ENCODE results near the gene MAP7D2. TPM values are rescaled to one million over a fixed set of nuclear protein-coding genes. Genes with fewer than 3 reads are reported as not detected.
"Not testable (repeated sequence)": the region's sequence is repeated elsewhere in the genome, so short reads cannot be mapped to it uniquely, and the experiment has no call there.

MAP7D2 gene
- 1 to 10 TPM in 2 of 12 donors, under 1 TPM in 8, not detected in 2; 0.36 to 2.0 (median 0.49) TPM for polyA plus RNA-seq (ENCODE audit: insufficient read length in 12 of 12)
- long read RNA-seq, donor 1, result 0 reads
- long read RNA-seq, donor 2, result 0 reads
- long read RNA-seq, donor 3, result 0 reads
- long read RNA-seq, donor 4, result 0 reads
- long read RNA-seq, donor 5, result 0 reads
- long read RNA-seq, donor 6, result 0 reads
- long read RNA-seq, donor 7, result 0 reads
- long read RNA-seq, donor 8, result 0 reads
- long read RNA-seq, donor 9, partial matches to known transcripts, result 0 of 1 reads
- long read RNA-seq, donor 9, other reads (novel, unspliced or antisense), result 0 of 1 reads
- long read RNA-seq, donor 10, result 0 reads
- long read RNA-seq, donor 11, result 0 reads

DNA sequence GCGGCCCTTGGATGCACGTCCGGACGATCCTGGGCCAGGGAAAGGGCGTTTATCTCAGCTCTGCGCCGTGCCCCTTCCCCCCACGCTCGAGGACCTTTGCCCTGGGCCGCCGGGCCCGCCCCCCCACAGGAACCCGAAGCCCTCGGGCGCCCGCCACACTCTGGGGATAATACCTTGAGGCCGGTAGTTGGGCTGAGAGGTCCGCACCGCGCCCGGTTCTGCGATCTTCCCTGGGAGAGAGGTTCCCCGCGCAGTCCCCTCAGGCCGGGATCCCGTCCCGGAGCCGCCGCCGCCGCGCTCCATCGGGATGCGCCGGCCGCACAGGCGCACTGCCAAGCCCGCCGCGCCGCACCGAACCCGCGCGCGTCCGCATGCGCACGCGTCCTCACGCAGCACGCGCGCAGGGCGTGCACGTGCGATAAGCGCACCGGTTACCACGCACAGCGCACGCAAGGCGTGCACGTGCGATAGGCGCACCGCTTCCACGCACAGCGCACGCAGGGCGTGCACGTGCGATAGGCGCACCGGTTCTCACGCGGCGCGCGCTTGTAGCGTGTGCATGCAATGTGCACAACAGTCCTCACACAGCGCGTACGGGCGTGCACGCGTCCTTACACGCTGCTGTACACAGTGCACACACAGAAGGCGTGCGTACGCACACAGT, at the start of gene MAP7D2:
Gene MAP7D2 (minus strand): TSS at position 331 of the 664 bp plus-strand sequence. CDS start 28 bp downstream, at position 303.
- DNase-seq, result no peak

- DNase-seq, result not testable (repeated sequence)
Measured at GRCh38 chrX:20162516-20162915, 45.8 kb upstream of the MAP7D2 start.

DNA sequence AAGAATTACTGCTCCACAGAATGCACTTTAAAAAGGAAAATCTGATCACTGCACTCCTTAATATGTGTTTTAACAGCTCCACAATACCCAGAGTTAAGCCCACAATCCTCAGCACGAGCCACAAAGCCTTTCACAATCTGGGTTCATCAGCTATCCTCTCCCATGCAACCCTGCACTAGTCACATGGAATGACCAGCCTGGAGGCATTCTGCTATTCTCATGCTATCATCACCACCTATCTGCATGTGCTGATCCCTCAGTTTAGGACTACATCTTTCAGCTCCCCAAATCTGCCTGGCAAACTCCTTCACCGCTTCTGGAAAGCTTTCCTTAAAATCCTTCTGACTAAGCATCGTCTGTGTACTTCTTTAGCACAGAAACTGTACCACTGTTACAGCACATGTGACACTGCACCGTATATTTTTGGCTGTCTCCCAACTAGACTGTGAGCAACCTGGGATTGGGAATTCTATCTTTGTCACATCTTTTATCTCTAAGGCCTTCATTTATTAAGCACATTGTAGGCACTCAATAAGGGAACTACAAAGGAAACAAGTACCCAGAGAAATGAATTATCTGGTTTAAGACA, 43.2 kb upstream of the MAP7D2 start:
- DNase-seq, result no peak

- DNase-seq, result no peak
Measured at GRCh38 chrX:20151689-20152088, 35.0 kb upstream of the MAP7D2 start.

- no peak for DNase-seq
Measured at GRCh38 chrX:20149326-20149725, 32.6 kb upstream of the MAP7D2 start.

DNA sequence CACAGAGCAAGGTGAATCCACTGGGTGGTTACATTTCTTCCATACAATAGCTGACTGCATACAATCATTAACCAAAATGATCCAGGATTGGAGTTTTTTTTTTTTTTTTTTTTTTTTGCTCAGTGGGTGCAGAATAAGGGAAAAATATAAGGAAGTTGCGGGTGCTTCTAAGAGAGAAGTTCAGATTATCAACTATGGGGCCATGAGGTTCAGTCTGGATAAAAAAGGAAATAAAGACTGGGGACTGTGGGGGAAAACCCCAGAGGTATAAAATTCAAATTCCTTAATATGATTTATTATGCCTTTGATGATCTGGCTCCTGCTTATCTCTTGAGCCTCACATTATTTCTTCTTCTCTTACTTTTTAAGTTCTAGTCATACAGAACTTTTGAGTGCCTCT, 30.9 kb upstream of the MAP7D2 start:
- no peak for DNase-seq

DNA sequence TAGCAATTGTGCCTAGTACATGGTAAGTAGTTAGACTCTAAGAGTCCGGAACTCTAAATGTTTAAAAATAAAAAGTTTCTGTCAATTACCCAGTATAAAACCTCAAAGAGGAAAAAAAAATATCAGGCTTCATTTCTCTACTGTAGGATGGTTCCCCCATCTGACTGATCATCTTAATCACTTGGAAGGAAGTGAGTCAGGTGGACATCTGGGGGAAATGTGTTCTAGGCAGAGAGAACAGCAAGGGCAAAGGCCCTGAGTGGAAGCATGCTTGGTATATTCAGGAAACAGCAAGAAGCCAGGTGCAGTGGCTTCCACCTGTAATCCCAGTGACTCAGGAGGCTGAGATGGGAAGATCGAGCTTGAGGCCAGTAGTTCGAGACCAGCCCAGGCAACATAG, 27.8 kb upstream of the MAP7D2 start:
- DNase-seq, result no peak

DNA sequence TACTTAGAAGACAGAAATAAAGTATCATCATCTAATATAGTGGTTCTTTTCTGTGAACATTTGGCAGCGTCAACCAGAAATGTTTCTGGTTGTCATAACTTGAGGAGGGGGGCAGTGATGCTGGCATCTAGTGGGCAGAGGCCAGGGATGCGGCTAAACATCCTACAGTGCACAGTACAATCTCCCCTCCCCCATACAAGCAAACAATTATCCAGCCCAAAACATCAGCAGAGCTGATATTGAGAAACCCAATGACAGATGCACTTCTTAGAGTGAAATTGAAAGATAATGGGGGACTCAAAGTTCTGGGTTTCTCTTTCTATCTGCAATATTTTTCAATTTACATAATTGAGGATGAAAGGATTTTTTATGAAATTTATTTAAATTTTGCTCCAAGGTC, 26.9 kb upstream of the MAP7D2 start:
- DNase-seq, result no peak

GRCh38 chrX:20143111-20143510, 26.4 kb upstream of the MAP7D2 start:
- DNase-seq, result no peak

DNA sequence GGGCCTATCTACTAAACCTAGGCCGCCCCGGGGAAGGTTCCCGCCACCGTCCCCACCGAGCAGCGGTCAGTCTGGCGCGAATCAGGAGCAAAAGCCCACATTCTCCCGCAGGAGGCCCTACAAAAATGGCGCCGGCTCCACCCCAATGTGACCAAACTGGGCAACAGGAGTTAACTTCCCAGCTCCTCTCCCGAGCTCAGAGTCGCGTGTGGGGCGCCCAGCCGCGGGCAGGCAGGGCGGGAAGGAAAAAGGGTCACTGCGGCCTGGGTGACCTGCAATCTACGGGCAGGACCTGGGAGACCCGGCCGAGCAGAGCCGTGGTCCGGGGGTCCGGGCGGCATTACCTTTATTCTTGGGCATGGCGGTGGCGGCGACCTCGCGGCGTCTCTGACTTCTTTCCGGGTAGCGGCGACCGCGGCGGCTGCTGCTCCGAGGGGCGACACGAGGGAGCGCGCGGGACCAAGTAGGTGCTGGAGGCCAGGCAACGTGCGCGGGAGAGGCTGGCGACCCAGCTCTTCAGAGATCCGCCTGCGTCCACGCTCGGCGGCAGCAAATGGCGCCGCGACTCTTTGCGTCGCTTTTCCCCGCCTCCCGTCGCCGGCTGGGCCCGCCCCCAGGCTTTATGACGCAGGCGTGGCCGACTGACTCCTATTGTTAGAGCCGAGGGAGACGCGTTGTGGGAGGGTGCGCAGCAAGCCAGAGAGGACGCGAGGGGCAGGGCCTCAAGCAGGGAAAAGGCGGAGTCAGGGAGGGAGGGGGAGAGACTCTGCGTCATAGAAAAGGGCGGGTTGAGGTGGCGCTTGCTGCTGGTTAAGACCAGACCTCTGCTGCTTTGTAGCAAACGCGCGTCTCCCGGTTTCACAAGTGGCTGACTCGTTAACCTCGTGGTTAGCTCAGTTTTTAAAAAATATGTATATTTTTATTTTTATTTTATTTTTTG, 24.8 kb upstream of the MAP7D2 start, which contains the start of gene EIF1AX:
Gene EIF1AX (minus strand): TSS at position 558 of the 940 bp plus-strand sequence. CDS start 198 bp downstream, at position 360.
- DNase-seq, result peak; percentile 99

- DNase-seq, result no peak
Measured at GRCh38 chrX:20140420-20140819, 23.7 kb upstream of the MAP7D2 start.

DNA sequence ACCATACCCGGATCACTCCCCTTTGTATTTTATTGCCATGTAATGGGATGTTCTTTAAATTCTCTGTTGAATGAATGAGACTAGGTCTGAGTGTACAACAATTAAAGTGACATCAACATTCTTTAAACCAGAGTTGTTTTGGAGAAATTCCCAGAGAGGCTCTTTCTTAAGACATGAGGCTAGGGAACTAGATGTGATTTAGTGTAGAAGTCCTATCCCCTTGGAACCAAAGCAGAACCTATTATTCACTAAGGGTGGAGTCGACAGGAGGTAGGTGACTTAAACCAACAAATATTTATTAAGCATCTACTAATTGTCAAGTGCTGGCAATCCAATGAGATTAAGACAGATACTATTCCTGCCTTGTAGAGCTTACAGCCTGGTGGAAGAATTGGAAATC, 23.3 kb upstream of the MAP7D2 start:
- DNase-seq, result no peak

GRCh38 chrX:20135944-20136343, 19.2 kb upstream of the MAP7D2 start:
- no peak for DNase-seq

DNA sequence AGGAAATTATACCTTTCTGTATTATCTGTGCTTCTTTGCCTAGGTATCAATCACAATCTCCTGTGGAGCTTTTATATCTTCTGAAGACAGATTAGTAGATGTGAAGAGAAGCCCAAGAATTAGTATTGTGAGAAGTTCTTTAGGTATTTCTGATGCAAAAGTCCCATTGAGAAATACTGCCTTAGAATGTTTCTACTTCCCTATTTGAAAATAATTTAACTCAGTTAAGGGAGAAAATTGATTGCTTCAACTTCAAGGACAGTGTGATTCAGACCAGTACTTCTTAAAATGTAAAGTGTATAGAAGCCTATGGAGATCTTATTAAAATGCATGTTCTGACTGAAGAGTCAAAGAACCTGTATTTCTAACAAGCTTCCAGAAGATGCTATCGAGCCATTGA, 16.0 kb upstream of the MAP7D2 start:
- no peak for DNase-seq

DNA sequence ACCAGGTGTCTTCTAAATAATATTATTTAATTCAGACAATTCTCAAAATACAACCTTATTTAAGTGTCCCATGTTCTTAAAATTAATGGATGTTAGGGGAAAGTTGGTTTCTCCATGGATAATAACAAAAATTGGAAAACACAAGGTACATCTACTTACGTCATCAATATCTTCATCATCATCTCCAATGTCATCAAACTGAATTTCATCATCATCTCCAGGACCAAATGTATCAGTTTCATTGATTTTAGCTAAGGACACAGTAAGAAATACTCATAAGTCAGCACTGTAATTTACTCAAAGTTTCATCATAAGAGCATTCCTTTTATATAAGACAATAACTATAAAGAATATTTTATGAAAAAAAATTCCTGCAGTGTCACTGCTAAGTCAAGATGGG, 13.7 kb upstream of the MAP7D2 start:
- no peak for DNase-seq

GRCh38 chrX:20129547-20129946, 12.8 kb upstream of the MAP7D2 start:
- no peak for DNase-seq

DNA sequence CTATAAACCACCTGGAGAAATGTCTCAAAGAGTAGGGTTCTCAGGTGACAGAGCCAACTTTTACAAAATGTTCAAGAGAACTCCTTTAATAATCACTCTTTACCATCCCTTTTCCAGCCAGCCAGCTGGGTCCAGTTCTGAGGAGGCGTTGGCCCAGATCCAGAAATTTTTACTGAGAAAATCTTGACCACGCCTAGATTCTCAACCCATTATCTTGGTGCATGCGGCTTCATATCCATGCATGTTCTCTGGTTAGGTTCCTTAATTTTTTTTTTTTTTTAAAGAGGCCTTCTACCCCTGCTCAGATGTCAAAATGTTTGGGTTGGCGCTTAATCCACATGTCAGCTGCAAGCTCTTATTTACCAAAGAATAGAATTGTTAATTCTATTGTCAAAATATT, 12.0 kb upstream of the MAP7D2 start:
- no peak for DNase-seq

DNA sequence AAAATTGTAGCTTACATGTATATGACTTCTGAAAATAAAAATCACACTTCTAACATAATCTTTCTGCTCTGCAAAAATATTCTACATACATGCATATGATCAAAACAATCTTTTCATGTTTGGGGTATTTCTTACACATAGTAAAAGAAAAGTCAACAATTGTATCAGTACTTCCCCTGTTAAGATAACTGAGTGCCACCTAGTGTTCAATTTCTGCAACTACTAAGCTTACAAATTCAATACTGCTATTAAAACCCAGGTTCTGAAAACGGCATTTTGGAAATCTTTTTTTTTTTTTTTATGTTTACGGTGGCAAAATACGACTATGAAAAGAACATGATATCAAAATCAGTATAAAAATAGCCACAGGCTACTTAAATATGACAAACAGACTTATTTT, 10.7 kb upstream of the MAP7D2 start:
- DNase-seq, result not testable (repeated sequence)

- DNase-seq, result not testable (repeated sequence)
Measured at GRCh38 chrX:20126833-20127232, 10.1 kb upstream of the MAP7D2 start.

DNA sequence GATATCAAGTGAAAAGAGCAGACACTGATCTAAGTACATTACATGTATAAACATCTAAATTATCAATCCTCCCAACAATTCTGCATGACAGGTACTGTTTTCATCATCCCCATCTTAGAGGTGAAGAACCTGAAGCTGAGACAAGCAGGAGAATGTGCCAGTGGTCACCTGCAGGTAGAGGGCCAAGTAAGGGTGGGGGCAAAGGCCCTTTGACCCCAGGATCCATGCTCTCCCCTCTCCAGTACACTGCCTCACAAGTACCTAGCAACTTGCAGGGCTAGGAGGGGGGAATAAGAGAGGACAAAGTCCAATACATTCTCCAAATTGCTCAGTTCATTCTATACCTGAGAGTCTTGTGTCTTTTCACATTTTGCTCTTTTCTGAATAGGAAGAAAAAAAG, 8.3 kb upstream of the MAP7D2 start:
- no peak for DNase-seq

DNA sequence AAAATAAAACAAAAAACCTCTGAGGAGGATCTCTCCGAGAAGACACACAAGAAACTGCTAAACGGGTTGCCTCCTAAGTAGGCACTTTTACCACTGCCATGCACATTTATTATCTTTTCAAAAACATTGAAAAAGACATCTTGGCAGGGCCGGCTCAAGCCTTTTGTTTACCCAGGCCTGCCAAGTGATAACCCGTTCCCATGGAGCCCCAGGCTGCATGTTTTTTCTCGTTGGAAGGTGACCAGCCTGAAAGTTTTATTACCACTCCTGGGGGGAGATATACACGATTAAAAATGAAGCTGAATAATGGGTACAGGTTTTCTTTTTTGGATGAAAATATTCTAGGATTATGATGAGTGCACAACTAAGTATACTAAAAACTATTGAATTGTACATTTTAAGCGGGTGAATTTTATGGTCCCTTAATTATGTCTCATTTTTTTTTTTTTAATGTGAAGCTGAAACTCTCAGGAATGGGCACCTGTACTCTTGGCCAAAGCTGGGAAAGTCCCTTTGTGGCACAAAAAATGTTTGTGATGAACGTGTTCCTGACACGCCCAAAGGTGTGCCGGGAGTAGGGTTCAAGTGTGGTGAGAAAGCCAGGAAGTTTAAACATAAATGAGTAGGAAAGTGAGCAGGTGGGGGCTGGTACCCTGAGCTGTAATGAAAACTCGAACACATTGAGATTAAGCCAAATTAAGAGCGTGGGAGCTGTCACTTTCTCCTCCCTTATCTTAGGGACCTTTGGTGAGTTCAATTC, 1.5 kb upstream of the MAP7D2 start:
- no peak for DNase-seq

Measured in muscle of arm (tissue), 14 donors.